A549 (cell line): ENCODE results near the gene SLC24A3. TPM values are rescaled to one million over a fixed set of nuclear protein-coding genes. Genes with fewer than 3 reads are reported as not detected.

Experiments used
- ATAC-seq, 2 experiments: fragments of 200-7000 bp in 1 of 2; fragments of >200 bp in 1 of 2; cut with Nextera tagmentation in 1 of 2; cut with Tn5 transposase in 1 of 2; 3 replicates each; pipeline versions ENCODE4 v1.8.0 to v1.9.1; 2018 to 2020; ENCODE audit warnings: mild to moderate bottlenecking in 1 of 2, moderate library complexity in 1 of 2
- CTCF ChIA-PET: fragments of 300-600 bp; sonication (Branson Sonifier 250); formaldehyde crosslinking; extraction: SDS; loops from one replicate; lab custom pipeline; 2021; ENCODE audit warnings: antibody characterized with exemption, inconsistent platforms; lab: Yijun Ruan, JAX
- POLR2A ChIA-PET: fragments of 350-600 bp; formaldehyde crosslinking; extraction: SDS; loops from one replicate; lab custom pipeline; 2021; ENCODE audit warnings: antibody characterized with exemption, inconsistent platforms; lab: Yijun Ruan, JAX
- DNase-seq, 2 experiments: peaks; one replicate each; pipeline versions ENCODE4 v3.0.0 to v3.0.0-alpha.2; 2011 to 2016; ENCODE audit warnings: low read depth in 1 of 2, low spot score in 1 of 2
- FAIRE-seq: peaks from 2 replicates; lab custom pipeline; 2011; peaks lifted over from hg19 to GRCh38; lab: Jason Lieb, UNC
- H3K27ac ChIP-seq, 2 experiments: fragments of >200 bp; sonication (Bioruptor Twin); formaldehyde crosslinking; 3 replicates each; pipeline ENCODE4 v1.5.1; 2016 to 2017
- H3K4me1 ChIP-seq: fragments of >200 bp; sonication (Bioruptor Twin); formaldehyde crosslinking; 3 replicates; pipeline ENCODE4 v1.6.1; 2016
- H3K4me2 ChIP-seq: fragments of >200 bp; sonication (Bioruptor Twin); formaldehyde crosslinking; 3 replicates; pipeline ENCODE4 v1.6.1; 2016
- H3K4me3 ChIP-seq: fragments of >200 bp; sonication (Bioruptor Twin); formaldehyde crosslinking; 3 replicates; pipeline ENCODE4 v1.5.1; 2016
- H3K9me3 ChIP-seq: fragments of >200 bp; sonication (Bioruptor Twin); formaldehyde crosslinking; 3 replicates; pipeline ENCODE4 v1.6.1; 2016
- BHLHE40 ChIP-seq: IDR thresholded peaks from 2 replicates; pipeline ENCODE4 v1.6.1; 2012; ENCODE audit warnings: low read depth, low read length, inconsistent platforms
- CBX2 ChIP-seq: fragments of 200-600 bp; sonication (generic); IDR thresholded peaks from 2 replicates; pipeline ENCODE4 v1.6.1; 2016; ENCODE audit warnings: low read depth, mild to moderate bottlenecking, borderline replicate concordance
- CEBPB ChIP-seq, 2 experiments: fragments of >200 bp in 1 of 2; sonication (Bioruptor Twin) in 1 of 2; formaldehyde crosslinking in 1 of 2; IDR thresholded peaks; 2 replicates each; pipeline ENCODE4 v1.6.1; 2012 to 2016
- CHD2 ChIP-seq: fragments of 150-350 bp; IDR thresholded peaks from 2 replicates; pipeline ENCODE4 v1.6.1; 2014; ENCODE audit warnings: low read length; ENCODE audit not compliant: partially characterized antibody
- CHD4 ChIP-seq: fragments of 200-600 bp; sonication (generic); IDR thresholded peaks from 2 replicates; pipeline ENCODE4 v1.6.1; 2016; ENCODE audit warnings: antibody characterized with exemption, mild to moderate bottlenecking, borderline replicate concordance
- EP300 ChIP-seq, 2 experiments: fragments of >200 bp; sonication (Bioruptor Twin); formaldehyde crosslinking; IDR thresholded peaks; 2 replicates in 1 of 2; 3 replicates in 1 of 2; pipeline ENCODE4 v1.6.1; 2016 to 2017
- FOXS1 ChIP-seq: fragments of 250-450 bp; sonication (Bioruptor Pico); IDR thresholded peaks from 2 replicates; pipeline ENCODE4 v1.5.0; 2020; ENCODE audit warnings: mild to moderate bottlenecking, moderate library complexity
- GATA3 ChIP-seq: IDR thresholded peaks from 2 replicates; pipeline ENCODE4 v1.6.1; 2012; ENCODE audit warnings: borderline replicate concordance
- HDAC2 ChIP-seq: fragments of 200-600 bp; sonication (generic); IDR thresholded peaks from 2 replicates; pipeline ENCODE4 v1.6.1; 2016
- HOXB5 ChIP-seq: fragments of 250-450 bp; sonication (Bioruptor Pico); IDR thresholded peaks from 2 replicates; pipeline ENCODE4 v1.5.0; 2020; ENCODE audit warnings: mild to moderate bottlenecking, moderate library complexity
- MAFK ChIP-seq: fragments of 450-650 bp; IDR thresholded peaks from 2 replicates; pipeline ENCODE4 v1.6.1; 2014; ENCODE audit not compliant: partially characterized antibody
- NPAS2 ChIP-seq: fragments of 250-450 bp; sonication (Bioruptor Pico); IDR thresholded peaks from 2 replicates; pipeline ENCODE4 v1.8.0; 2022; ENCODE audit warnings: mild to moderate bottlenecking, moderate library complexity, borderline replicate concordance
- NR3C1 ChIP-seq: fragments of >200 bp; sonication (Bioruptor Twin); formaldehyde crosslinking; IDR thresholded peaks from 3 replicates; pipeline ENCODE4 v1.6.1; 2017
- PHF8 ChIP-seq: fragments of 200-600 bp; sonication (generic); IDR thresholded peaks from 2 replicates; pipeline ENCODE4 v1.6.1; 2016; ENCODE audit warnings: low read depth, mild to moderate bottlenecking, antibody characterized with exemption, moderate library complexity, borderline replicate concordance
- RAD21 ChIP-seq, 2 experiments: fragments of >200 bp in 1 of 2; sonication (Bioruptor Twin) in 1 of 2; formaldehyde crosslinking in 1 of 2; IDR thresholded peaks in 1 of 2; conservative IDR thresholded peaks in 1 of 2; 2 replicates in 1 of 2; 3 replicates in 1 of 2; pipeline ENCODE4 v1.6.1; 2012 to 2018; ENCODE audit warnings: inconsistent platforms in 1 of 2
- RARB ChIP-seq: fragments of 250-450 bp; sonication (Bioruptor Pico); IDR thresholded peaks from 2 replicates; pipeline ENCODE4 v1.8.0; 2021; ENCODE audit warnings: mild to moderate bottlenecking, moderate library complexity
- RNF2 ChIP-seq: fragments of 200-600 bp; sonication (generic); IDR thresholded peaks from 2 replicates; pipeline ENCODE4 v1.6.1; 2016; ENCODE audit warnings: low read depth, mild to moderate bottlenecking, antibody characterized with exemption, moderate library complexity, borderline replicate concordance
- SREBF2 ChIP-seq: fragments of 450-650 bp; IDR thresholded peaks from 2 replicates; pipeline ENCODE4 v1.6.1; 2014; ENCODE audit warnings: mild to moderate bottlenecking, moderate library complexity
- TP53 ChIP-seq: fragments of 250-450 bp; sonication (Bioruptor Pico); IDR thresholded peaks from 2 replicates; pipeline ENCODE4 v1.5.0; 2021; ENCODE audit warnings: mild to moderate bottlenecking, moderate library complexity
- ZFP36 ChIP-seq: fragments of 450-650 bp; IDR thresholded peaks from 2 replicates; pipeline ENCODE4 v1.6.1; 2014; ENCODE audit warnings: borderline replicate concordance; ENCODE audit not compliant: partially characterized antibody
- WGBS: methylation state at CpG from one replicate; pipeline ENCODE4 v1.1.6; 2017; ENCODE audit errors: missing lambda C conversion rate; 5-methylcytosine and 5-hydroxymethylcytosine counted together
- polyA plus RNA-seq, 4 experiments: library from polyadenylated mRNA; depleted of rRNA in 3 of 4; stranded (reverse); fragments of >200 nt; fragmentation: RNase III in 1 of 4; extraction: RNeasy Plus Mini Kit Qiagen cat#74134 plus additional on column Dnase treatment in 1 of 4; gene quantifications; 2 replicates in 3 of 4; 3 replicates in 1 of 4; pipeline ENCODE4 v1.2.3, GENCODE V29; 2011 to 2017
- TF ChIP-seq, protein P1 (sequence below): IDR thresholded peaks from 2 replicates; pipeline ENCODE4 v1.6.1; 2012
- TF ChIP-seq, protein P2 (sequence below): IDR thresholded peaks from 2 replicates; pipeline ENCODE4 v1.6.1; 2012; ENCODE audit warnings: low read depth, borderline replicate concordance

The SLC24A3 gene
- polyA plus RNA-seq, 2 of the 4 experiments (the other 2 are of a cell fraction): 0.08 TPM; not detected in 1

- Histone ChIP-seq H3K4me2 (no peak overlapping the region), H3K27ac (no peak overlapping the region), H3K9me3 (peaks cover 2% of the 10 kb centered on the region; the same call in 1 of the 3 replicates), H3K4me1 (no peaks in the 10 kb centered on the region), H3K4me3 (no peak overlapping the region)
- FAIRE-seq: no peak
- whole genome bisulfite sequencing: 9% methylated on average over 3 of the region's 3 CpGs
- TF ChIP-seq, protein P1, sequence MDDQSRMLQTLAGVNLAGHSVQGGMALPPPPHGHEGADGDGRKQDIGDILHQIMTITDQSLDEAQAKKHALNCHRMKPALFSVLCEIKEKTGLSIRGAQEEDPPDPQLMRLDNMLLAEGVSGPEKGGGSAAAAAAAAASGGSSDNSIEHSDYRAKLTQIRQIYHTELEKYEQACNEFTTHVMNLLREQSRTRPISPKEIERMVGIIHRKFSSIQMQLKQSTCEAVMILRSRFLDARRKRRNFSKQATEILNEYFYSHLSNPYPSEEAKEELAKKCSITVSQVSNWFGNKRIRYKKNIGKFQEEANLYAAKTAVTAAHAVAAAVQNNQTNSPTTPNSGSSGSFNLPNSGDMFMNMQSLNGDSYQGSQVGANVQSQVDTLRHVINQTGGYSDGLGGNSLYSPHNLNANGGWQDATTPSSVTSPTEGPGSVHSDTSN: no peak
- TF ChIP-seq RAD21 (conservative IDR thresholded peaks at IDR 0.05 in 1 of 2, IDR thresholded peaks at IDR 0.05 in 1 of 2): no peak
- no peak for TF ChIP-seq HOXB5
- no peak for ATAC-seq
- ChIA-PET POLR2A (no interaction called here), CTCF (interaction anchor here (0.5 kb wide), 1 partner anchor 779 kb away, joined by 3 read pairs; no protein-coding TSS in a partner anchor)
- no peak for DNase-seq
Measured at GRCh38 chr20:19304886-19305415, 92.5 kb downstream of the SLC24A3 start.

GRCh38 chr20:19308146-19308545 lies 95.7 kb downstream of the SLC24A3 start:
- Histone ChIP-seq H3K4me1 (no peaks in the 10 kb centered on the region), H3K9me3 (no peaks in the 10 kb centered on the region), H3K4me2 (no peak overlapping the region), H3K4me3 (no peak overlapping the region), H3K27ac (no peak overlapping the region)
- ChIA-PET POLR2A (no interaction called here), CTCF (no interaction called here)
- DNase-seq (no peak), ATAC-seq (no peak)
- no peak for TF ChIP-seq HDAC2
- no peak for TF ChIP-seq NR3C1
- TF ChIP-seq, all 56 proteins: peak for 0
- WGBS: 12% methylated on average over 3 of the region's 3 CpGs
- FAIRE-seq: no peak

DNA sequence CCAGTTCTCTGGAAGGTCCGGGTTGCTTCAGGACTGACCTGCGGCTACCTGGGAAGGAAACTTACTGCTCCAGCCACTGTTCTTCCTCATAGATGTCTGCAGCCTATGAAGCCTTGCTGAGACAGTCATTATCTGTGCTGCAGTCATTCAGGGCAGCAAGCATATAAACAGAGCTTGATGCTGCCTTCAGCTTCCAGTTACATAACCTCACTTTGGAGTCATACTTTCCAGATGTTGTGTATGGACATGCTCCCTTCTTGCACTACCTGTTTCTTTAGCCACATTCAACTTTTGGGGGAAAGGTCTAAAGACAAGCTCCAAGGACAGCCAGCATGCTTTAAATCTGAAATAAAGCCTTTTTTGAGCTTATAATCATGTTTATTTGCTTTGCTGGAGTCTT lies 98.1 kb downstream of the SLC24A3 start:
- POLR2A ChIA-PET: no interaction called here
- Histone ChIP-seq H3K27ac (no peak overlapping the region), H3K9me3 (no peaks in the 10 kb centered on the region), H3K4me1 (no peaks in the 10 kb centered on the region), H3K4me3 (no peak overlapping the region), H3K4me2 (no peak overlapping the region)
- DNase-seq (no peak), ATAC-seq (no peak), FAIRE-seq (no peak)
- CTCF ChIA-PET: interaction anchor here (1.1 kb wide), 1 partner anchor 352 kb away, joined by 3 read pairs; no protein-coding TSS in a partner anchor
- TF ChIP-seq SREBF2 (no peak), RAD21 (conservative IDR thresholded peaks at IDR 0.05 in 1 of 2, IDR thresholded peaks at IDR 0.05 in 1 of 2) (no peak), GATA3 (no peak), FOXS1 (CRISPR knock-in tag) (no peak), RNF2 (no peak), BHLHE40 (no peak), CHD4 (no peak), CHD2 (no peak), EP300 (IDR thresholded peaks at IDR 0.05) (no peak), NPAS2 (CRISPR knock-in tag) (no peak), RARB (CRISPR knock-in tag) (no peak), MAFK (no peak), CBX2 (no peak), PHF8 (no peak), ZFP36 (no peak), TP53 (no peak), CEBPB (IDR thresholded peaks at IDR 0.05) (no peak)
- TF ChIP-seq, protein P2, sequence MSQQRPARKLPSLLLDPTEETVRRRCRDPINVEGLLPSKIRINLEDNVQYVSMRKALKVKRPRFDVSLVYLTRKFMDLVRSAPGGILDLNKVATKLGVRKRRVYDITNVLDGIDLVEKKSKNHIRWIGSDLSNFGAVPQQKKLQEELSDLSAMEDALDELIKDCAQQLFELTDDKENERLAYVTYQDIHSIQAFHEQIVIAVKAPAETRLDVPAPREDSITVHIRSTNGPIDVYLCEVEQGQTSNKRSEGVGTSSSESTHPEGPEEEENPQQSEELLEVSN: no peak
- TF ChIP-seq, protein P1: no peak
- WGBS: 2% methylated on average over 2 of the region's 2 CpGs
